DOHH2 (cell line): Measurements from ENCODE around the gene GATAD2B.
"Not testable (repeated sequence)": the region's sequence is repeated elsewhere in the genome, so short reads cannot be mapped to it uniquely, and the experiment has no call there.

Source experiments
- H3F3A ChIP-seq: fragments of 200-600 bp; sonication (generic), shearing (Covaris generic); 2 replicates; pipeline ENCODE4 v1.6.0; 2016; ENCODE audit warnings: antibody characterized with exemption, mild to moderate bottlenecking; ENCODE audit not compliant: control insufficient read depth, insufficient read depth
- H3K27ac ChIP-seq: fragments of 200-600 bp; sonication (generic); 2 replicates; pipeline ENCODE4 v1.5.1; 2014; ENCODE audit warnings: low read depth, mild to moderate bottlenecking, low read length, moderate library complexity
- H3K27me3 ChIP-seq: fragments of 200-600 bp; sonication (generic); 2 replicates; pipeline ENCODE4 v1.6.1; 2014; ENCODE audit warnings: mild to moderate bottlenecking, low read length, mixed read lengths; ENCODE audit not compliant: control insufficient read depth
- H3K36me3 ChIP-seq: fragments of 200-600 bp; sonication (generic); 2 replicates; pipeline ENCODE4 v1.6.1; 2014; ENCODE audit warnings: mild to moderate bottlenecking, low read length, moderate library complexity, mixed read lengths; ENCODE audit not compliant: control insufficient read depth
- H3K4me1 ChIP-seq: fragments of 200-600 bp; sonication (generic); 2 replicates; pipeline ENCODE4 v1.6.1; 2014; ENCODE audit warnings: mild to moderate bottlenecking, low read length, mixed read lengths; ENCODE audit not compliant: control insufficient read depth
- H3K4me2 ChIP-seq: fragments of 200-600 bp; sonication (generic); 2 replicates; pipeline ENCODE4 v1.6.0; 2014; ENCODE audit warnings: mild to moderate bottlenecking, low read length, moderate library complexity
- H3K4me3 ChIP-seq: fragments of 200-600 bp; sonication (generic); 2 replicates; pipeline ENCODE4 v1.5.1; 2014; ENCODE audit warnings: mild to moderate bottlenecking, low read length, mixed read lengths
- H3K79me2 ChIP-seq: fragments of 200-600 bp; sonication (generic); 2 replicates; pipeline ENCODE4 v1.6.1; 2014; ENCODE audit warnings: mild to moderate bottlenecking, low read length, mixed read lengths; ENCODE audit not compliant: control insufficient read depth
- H3K9me2 ChIP-seq: fragments of 200-600 bp; sonication (generic); replicated peaks from 2 replicates; pipeline ENCODE4 v1.6.1; 2014; ENCODE audit warnings: mild to moderate bottlenecking, low read length, mixed read lengths; ENCODE audit not compliant: control insufficient read depth
- H3K9me3 ChIP-seq: fragments of 200-600 bp; sonication (generic); 2 replicates; pipeline ENCODE4 v1.6.1; 2014; ENCODE audit warnings: antibody characterized with exemption, low read length, mixed read lengths; ENCODE audit not compliant: control insufficient read depth, insufficient read depth
- H4K20me1 ChIP-seq: fragments of 200-600 bp; sonication (generic); 2 replicates; pipeline ENCODE4 v1.6.0; 2014; ENCODE audit warnings: low read depth, mild to moderate bottlenecking, antibody characterized with exemption, low read length, moderate library complexity; ENCODE audit not compliant: control insufficient read depth, insufficient read depth
- CTCF ChIP-seq: fragments of 200-600 bp; sonication (generic); IDR thresholded peaks from one replicate; pipeline ENCODE4 v1.5.1; 2014; ENCODE audit warnings: antibody characterized with exemption, mild to moderate bottlenecking, low read depth, low read length; ENCODE audit not compliant: poor library complexity, severe bottlenecking
- EZH2phosphoT487 ChIP-seq: fragments of 200-600 bp; sonication (generic); IDR thresholded peaks from 2 replicates; pipeline ENCODE4 v1.6.1; 2017; ENCODE audit warnings: borderline replicate concordance, mild to moderate bottlenecking, antibody characterized with exemption, low read length, moderate library complexity, mixed read lengths

The GATAD2B gene

GRCh38 chr1:153845158-153845557 is 77.6 kb downstream of the GATAD2B start:
- Histone ChIP-seq H3K4me1 (peaks cover 49% of the 10 kb centered on the region), H3K4me2 (no peak overlapping the region), H3K4me3 (no peak overlapping the region), H3K36me3 (peaks cover 25% of the 10 kb centered on the region), H3K9me3 (no peaks in the 10 kb centered on the region), H3K9me2 (no peaks in the 10 kb centered on the region), H3K27ac (no peak overlapping the region), H3K79me2 (peaks cover 77% of the 10 kb centered on the region), H4K20me1 (peaks cover 12% of the 10 kb centered on the region; the same call in 1 of the 2 replicates), H3K27me3 (no peaks in the 10 kb centered on the region), H3F3A (peaks cover 14% of the 10 kb centered on the region; the same call in 1 of the 2 replicates)
- TF ChIP-seq EZH2phosphoT487 (no peak), CTCF (no peak)

GRCh38 chr1:153844349-153844748 is 78.4 kb downstream of the GATAD2B start:
- peaks cover 13% of the 10 kb centered on the region for H3F3A ChIP-seq
- peaks cover 41% of the 10 kb centered on the region for H3K4me1 ChIP-seq
- not testable (repeated sequence) for H3K9me2 ChIP-seq, H3K27me3 ChIP-seq, H3K4me2 ChIP-seq, H3K27ac ChIP-seq, H3K9me3 ChIP-seq, H3K4me3 ChIP-seq
- peaks cover 73% of the 10 kb centered on the region for H3K79me2 ChIP-seq
- H3K36me3 ChIP-seq: peaks cover 21% of the 10 kb centered on the region
- peaks cover 12% of the 10 kb centered on the region; the same call in 1 of the 2 replicates for H4K20me1 ChIP-seq

- peaks cover 13% of the 10 kb centered on the region for H3F3A ChIP-seq
- no peaks in the 10 kb centered on the region for H3K9me3 ChIP-seq
- H3K4me1 ChIP-seq: peaks cover 34% of the 10 kb centered on the region
- peaks cover 12% of the 10 kb centered on the region; the same call in 1 of the 2 replicates for H4K20me1 ChIP-seq
- H3K4me3 ChIP-seq: no peak overlapping the region
- peak overlapping the region; percentile 17; the same call in 1 of the 2 replicates for H3K4me2 ChIP-seq
- no peaks in the 10 kb centered on the region for H3K27me3 ChIP-seq
- H3K27ac ChIP-seq: peak overlapping the region; percentile 47
- no peaks in the 10 kb centered on the region for H3K9me2 ChIP-seq
- peaks cover 10% of the 10 kb centered on the region for H3K36me3 ChIP-seq
- H3K79me2 ChIP-seq: peaks cover 72% of the 10 kb centered on the region
- TF ChIP-seq EZH2phosphoT487: no peak
- no peak for TF ChIP-seq CTCF
Observed at GRCh38 chr1:153842006-153842471, 80.7 kb downstream of the GATAD2B start.

- H3K4me2 ChIP-seq: peak overlapping the region; percentile 17; the same call in 1 of the 2 replicates
Observed at GRCh38 chr1:153841463-153841994, 81.2 kb downstream of the GATAD2B start.

GRCh38 chr1:153840774-153841173 is 82.0 kb downstream of the GATAD2B start:
- H3F3A ChIP-seq: peaks cover 13% of the 10 kb centered on the region
- H3K36me3 ChIP-seq, H3K9me2 ChIP-seq, H3K27me3 ChIP-seq, H3K27ac ChIP-seq, H3K9me3 ChIP-seq, H3K4me3 ChIP-seq, H3K4me2 ChIP-seq: not testable (repeated sequence)
- H3K4me1 ChIP-seq: peaks cover 34% of the 10 kb centered on the region
- H4K20me1 ChIP-seq: peaks cover 12% of the 10 kb centered on the region; the same call in 1 of the 2 replicates
- peaks cover 72% of the 10 kb centered on the region for H3K79me2 ChIP-seq

More at GRCh38 chr1:153841463-153841994, 81.2 kb downstream of the GATAD2B start:
- Histone ChIP-seq H3K27me3 (no peaks in the 10 kb centered on the region), H3K36me3 (peaks cover 10% of the 10 kb centered on the region), H3K9me2 (no peaks in the 10 kb centered on the region), H3K4me1 (peaks cover 34% of the 10 kb centered on the region), H4K20me1 (peaks cover 12% of the 10 kb centered on the region; the same call in 1 of the 2 replicates), H3F3A (peaks cover 13% of the 10 kb centered on the region), H3K9me3 (no peaks in the 10 kb centered on the region), H3K27ac (peak overlapping the region; percentile 47; the same call in 1 of the 2 replicates), H3K4me3 (no peak overlapping the region), H3K79me2 (peaks cover 73% of the 10 kb centered on the region)
- no peak for TF ChIP-seq CTCF
- TF ChIP-seq EZH2phosphoT487: no peak
